GM21786 (cell line): Measurements from ENCODE around the gene B4GALT6.

ENCODE experiments used
- ATAC-seq: cut with Tn5 transposase; IDR thresholded peaks from one replicate; pipeline ENCODE4 v1.9.1; 2021; ENCODE audit not compliant: unreplicated experiment

The B4GALT6 gene

GRCh38 chr18:31634331-31634713 is 50.1 kb downstream of the B4GALT6 start:
- ATAC-seq, result peak; percentile 93

- peak; percentile 9 for ATAC-seq
Observed at GRCh38 chr18:31633392-31634330, 50.7 kb downstream of the B4GALT6 start.

- ATAC-seq, result no peak
Observed at GRCh38 chr18:31632356-31632755, 52.0 kb downstream of the B4GALT6 start.

- no peak for ATAC-seq
Observed at GRCh38 chr18:31631526-31631925, 52.9 kb downstream of the B4GALT6 start.

GRCh38 chr18:31630549-31630948 is 53.8 kb downstream of the B4GALT6 start:
- ATAC-seq, result no peak

GRCh38 chr18:31626409-31626808 is 58.0 kb downstream of the B4GALT6 start:
- no peak for ATAC-seq

- ATAC-seq, result no peak
Observed at GRCh38 chr18:31624892-31625640, 59.3 kb downstream of the B4GALT6 start.

- ATAC-seq, result no peak
Observed at GRCh38 chr18:31619291-31619690, 65.1 kb downstream of the B4GALT6 start.

GRCh38 chr18:31618801-31619200 is 65.6 kb downstream of the B4GALT6 start:
- ATAC-seq, result no peak

GRCh38 chr18:31617031-31617717 is 67.2 kb downstream of the B4GALT6 start:
- ATAC-seq, result peak; percentile 57

- no peak for ATAC-seq
Observed at GRCh38 chr18:31616586-31616985, 67.8 kb downstream of the B4GALT6 start.

GRCh38 chr18:31614044-31614443 is 70.3 kb downstream of the B4GALT6 start:
- ATAC-seq, result no peak

GRCh38 chr18:31612124-31612523 is 72.3 kb downstream of the B4GALT6 start:
- no peak for ATAC-seq

- ATAC-seq, result no peak
Observed at GRCh38 chr18:31611511-31611910, 72.9 kb downstream of the B4GALT6 start.

- no peak for ATAC-seq
Observed at GRCh38 chr18:31610286-31611205, 73.8 kb downstream of the B4GALT6 start.

GRCh38 chr18:31609886-31610285 is 74.5 kb downstream of the B4GALT6 start:
- ATAC-seq, result no peak

GRCh38 chr18:31607384-31607783 is 77.0 kb downstream of the B4GALT6 start:
- ATAC-seq, result no peak

GRCh38 chr18:31606265-31606664 is 78.1 kb downstream of the B4GALT6 start:
- ATAC-seq, result no peak

- ATAC-seq, result no peak
Observed at GRCh38 chr18:31603315-31603714, 81.1 kb downstream of the B4GALT6 start.

GRCh38 chr18:31598021-31598805 is 86.2 kb downstream of the B4GALT6 start:
- no peak for ATAC-seq
